Esophagus muscularis mucosa (tissue), 4 donors: ENCODE data around the gene YY1. TPM values are rescaled to one million over a fixed set of nuclear protein-coding genes. Genes with fewer than 3 reads are reported as not detected.

Source experiments
- DNase-seq: peaks from one replicate; pipeline ENCODE4 v3.0.0-alpha.2; 2017; ENCODE audit errors: extremely low spot score
- H3K27ac ChIP-seq, 4 donors: fragments of 200-600 bp; sonication (generic); replicated peaks in 1 of 4; 1 replicate in 3 of 4; 2 replicates in 1 of 4; pipeline ENCODE4 v1.5.1; 2016 to 2019; ENCODE audit warnings: mild to moderate bottlenecking in 1 of 4
- H3K27me3 ChIP-seq, 4 donors: fragments of 200-600 bp; sonication (generic); one replicate each; pipeline versions ENCODE4 v1.5.1 to v1.6.0; 2016 to 2019
- H3K36me3 ChIP-seq, 4 donors: fragments of 200-600 bp; sonication (generic); one replicate each; pipeline ENCODE4 v1.5.1; 2016 to 2019
- H3K4me1 ChIP-seq, 4 donors: fragments of 200-600 bp; sonication (generic); one replicate each; pipeline ENCODE4 v1.5.1; 2016 to 2019
- H3K4me3 ChIP-seq, 4 donors: fragments of 200-600 bp; sonication (generic); 1 replicate in 2 of 4; 2 replicates in 2 of 4; pipeline ENCODE4 v1.5.1; 2016 to 2019; ENCODE audit warnings: mild to moderate bottlenecking in 4 of 4, moderate library complexity in 1 of 4
- H3K9me3 ChIP-seq, 4 donors: fragments of 200-600 bp; sonication (generic); 1 replicate in 3 of 4; 2 replicates in 1 of 4; pipeline ENCODE4 v1.5.1; 2016 to 2019
- EP300 ChIP-seq: sonication (generic); formaldehyde crosslinking; IDR thresholded peaks from one replicate; pipeline ENCODE4 v1.6.1; 2017; ENCODE audit warnings: antibody characterized with exemption
- POLR2A ChIP-seq: fragments of 450-650 bp; IDR thresholded peaks from one replicate; pipeline ENCODE4 v1.6.1; 2017; ENCODE audit warnings: antibody characterized with exemption, moderate library complexity, mild to moderate bottlenecking, low read depth
- POLR2AphosphoS5 ChIP-seq, 2 donors: sonication (generic); formaldehyde crosslinking; IDR thresholded peaks; one replicate each; pipeline ENCODE4 v1.6.1; 2017; ENCODE audit warnings: antibody characterized with exemption in 2 of 2
- WGBS: methylation state at CpG from one replicate; pipeline ENCODE4 v1.1.5; 2018; 5-methylcytosine and 5-hydroxymethylcytosine counted together
- intact Hi-C: fragments of 100-400 bp; cut with DNase I; formaldehyde crosslinking; loops from one replicate; pipeline ENCODE4 v1.15.1; 2023
- total RNA-seq, 4 donors: library from RNA; depleted of rRNA; stranded (reverse); fragments of >200 nt; gene quantifications; one replicate each; pipeline versions ENCODE4 v1.1.0 to v1.2.1, GENCODE V29; 2016
- TF ChIP-seq, protein P1 (sequence below), 3 experiments: fragments of 200-600 bp in 2 of 3; fragments of 450-650 bp in 1 of 3; sonication (generic) in 2 of 3; IDR thresholded peaks; one replicate each; pipeline ENCODE4 v1.5.1; 2017 to 2019; ENCODE audit warnings: antibody characterized with exemption in 3 of 3, mild to moderate bottlenecking in 2 of 3, moderate library complexity in 1 of 3

The YY1 gene
- total RNA-seq, 4 donors from 2014 or later = 54.8 to 83.4 (median 62.7) TPM

DNA sequence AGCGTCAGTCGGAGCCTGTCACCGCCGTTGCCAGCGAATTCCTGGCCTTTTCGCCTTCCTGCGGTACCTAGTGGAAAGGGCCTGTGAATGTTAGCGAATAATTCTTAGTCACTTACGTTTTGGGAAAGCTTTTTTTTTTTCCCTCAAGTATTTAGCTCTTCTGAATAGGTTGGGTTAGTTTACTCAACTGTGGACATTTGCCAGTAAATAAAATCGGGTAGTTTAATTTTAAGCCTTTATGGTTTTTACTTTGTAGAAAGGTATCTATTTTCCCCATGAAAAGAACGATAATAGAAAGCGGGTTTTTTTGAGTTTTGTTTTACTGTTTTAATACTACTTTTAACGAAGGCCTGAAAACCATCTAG lies 1.7 kb downstream of the YY1 start:
- Histone ChIP-seq H3K27ac (peak overlapping the region; percentile 99 to 100 (median 100)), H3K9me3 (no peaks in the 10 kb centered on the region), H3K4me1 (peaks cover 55 to 69% (median 68%) of the 10 kb centered on the region in 4 donors), H3K36me3 (no peaks in the 10 kb centered on the region), H3K27me3 (no peaks in the 10 kb centered on the region), H3K4me3 (peak overlapping the region; percentile 77 to 100 (median 92))
- intact Hi-C loops = loop anchor here (5.0 kb wide), 1 partner anchor 47 kb away; no protein-coding TSS in a partner anchor
- TF ChIP-seq POLR2A = no peak
- TF ChIP-seq EP300 = no peak
- 1% methylated on average over 13 of the region's 13 CpGs for WGBS
- DNase-seq = no peak

DNA sequence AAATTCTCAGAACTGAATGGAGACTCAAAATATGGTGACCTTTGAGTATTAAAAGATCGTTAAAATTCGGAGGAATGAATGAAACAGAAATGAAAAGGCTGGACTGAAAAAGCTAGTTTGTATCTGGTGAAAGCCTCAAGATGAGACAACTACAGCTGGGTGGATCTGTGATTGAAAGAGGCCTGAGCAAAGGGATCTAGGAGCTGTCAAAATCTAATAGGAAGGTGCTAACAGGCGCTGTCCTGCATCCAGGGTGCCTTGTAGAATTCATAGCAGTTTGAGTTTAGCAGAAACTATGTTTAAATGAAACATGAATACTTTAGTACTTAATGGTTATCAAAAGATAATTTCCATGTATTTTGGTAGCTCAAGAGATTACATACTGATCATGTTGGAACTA lies 2.3 kb downstream of the YY1 start:
- WGBS = 31% methylated on average over 3 of the region's 3 CpGs
- Histone ChIP-seq H3K27me3 (no peaks in the 10 kb centered on the region), H3K4me1 (peaks cover 56 to 69% (median 68%) of the 10 kb centered on the region in 4 donors), H3K36me3 (no peaks in the 10 kb centered on the region), H3K4me3 (peak overlapping the region; percentile 77 to 100 (median 92)), H3K27ac (peak overlapping the region; percentile 99 to 100 (median 100)), H3K9me3 (no peaks in the 10 kb centered on the region)
- intact Hi-C loops = loop anchor here (5.0 kb wide), 1 partner anchor 46 kb away; no protein-coding TSS in a partner anchor
- TF ChIP-seq, protein P1, sequence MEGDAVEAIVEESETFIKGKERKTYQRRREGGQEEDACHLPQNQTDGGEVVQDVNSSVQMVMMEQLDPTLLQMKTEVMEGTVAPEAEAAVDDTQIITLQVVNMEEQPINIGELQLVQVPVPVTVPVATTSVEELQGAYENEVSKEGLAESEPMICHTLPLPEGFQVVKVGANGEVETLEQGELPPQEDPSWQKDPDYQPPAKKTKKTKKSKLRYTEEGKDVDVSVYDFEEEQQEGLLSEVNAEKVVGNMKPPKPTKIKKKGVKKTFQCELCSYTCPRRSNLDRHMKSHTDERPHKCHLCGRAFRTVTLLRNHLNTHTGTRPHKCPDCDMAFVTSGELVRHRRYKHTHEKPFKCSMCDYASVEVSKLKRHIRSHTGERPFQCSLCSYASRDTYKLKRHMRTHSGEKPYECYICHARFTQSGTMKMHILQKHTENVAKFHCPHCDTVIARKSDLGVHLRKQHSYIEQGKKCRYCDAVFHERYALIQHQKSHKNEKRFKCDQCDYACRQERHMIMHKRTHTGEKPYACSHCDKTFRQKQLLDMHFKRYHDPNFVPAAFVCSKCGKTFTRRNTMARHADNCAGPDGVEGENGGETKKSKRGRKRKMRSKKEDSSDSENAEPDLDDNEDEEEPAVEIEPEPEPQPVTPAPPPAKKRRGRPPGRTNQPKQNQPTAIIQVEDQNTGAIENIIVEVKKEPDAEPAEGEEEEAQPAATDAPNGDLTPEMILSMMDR (IDR thresholded peaks at IDR 0.05) = no peak
- no peak for TF ChIP-seq POLR2AphosphoS5 (IDR thresholded peaks at IDR 0.05)
- TF ChIP-seq POLR2A = no peak
- TF ChIP-seq EP300 = no peak
- DNase-seq = no peak

DNA sequence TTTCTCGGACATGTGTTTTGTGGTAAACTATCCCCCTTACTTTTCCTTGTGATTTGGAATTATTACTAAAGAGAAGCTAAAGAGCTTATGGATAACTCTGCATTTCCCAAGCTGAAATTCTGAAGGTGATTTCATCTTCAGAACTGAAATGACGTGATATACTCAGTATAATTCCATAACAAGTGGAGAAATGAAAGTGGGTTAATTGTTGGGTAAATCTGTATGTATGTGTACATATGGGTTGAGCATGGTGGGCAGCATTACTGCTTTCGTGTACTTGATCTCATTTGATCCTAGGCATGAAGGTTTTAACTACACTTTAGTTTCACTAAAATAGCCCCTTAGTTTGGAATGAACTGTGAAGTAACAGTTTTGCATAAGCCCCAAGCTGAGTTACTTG lies 4.1 kb downstream of the YY1 start:
- Histone ChIP-seq H3K4me1 (peaks cover 61 to 72% (median 70%) of the 10 kb centered on the region in 4 donors), H3K27ac (peak overlapping the region; percentile 99 to 100 (median 100))
- WGBS = 73% methylated on average over 3 of the region's 3 CpGs

DNA sequence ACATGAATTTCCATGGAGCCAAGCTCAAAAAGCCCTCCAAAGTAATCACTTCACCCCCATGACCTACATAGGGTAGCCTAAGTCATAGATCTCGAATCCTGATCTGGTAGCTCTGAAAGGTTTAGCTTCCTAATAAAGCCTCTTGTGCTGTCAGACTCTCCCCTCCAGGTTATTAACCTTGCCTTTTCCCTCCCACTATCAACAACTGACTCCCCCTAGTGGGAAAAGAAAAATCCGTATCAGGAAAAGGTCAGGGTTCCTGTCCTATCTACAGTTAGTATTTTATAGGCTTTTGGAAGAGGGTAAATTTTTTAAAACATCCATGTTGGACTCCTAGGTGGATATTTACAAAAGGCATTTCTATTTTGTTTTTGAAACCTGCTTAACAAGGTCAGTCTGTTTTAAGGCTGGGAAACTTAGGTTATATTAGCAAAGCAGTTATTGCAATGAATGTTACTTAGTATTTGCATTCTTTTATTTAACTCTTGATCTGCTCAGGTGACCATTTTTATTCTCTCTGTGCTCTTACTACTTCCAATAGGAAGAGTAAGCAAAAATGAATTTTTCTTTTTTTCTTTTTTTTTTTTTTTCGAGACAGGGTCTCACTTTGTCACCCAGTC lies 8.0 kb downstream of the YY1 start:
- DNase-seq = no peak
- Histone ChIP-seq H3K36me3 (no peaks in the 10 kb centered on the region), H3K27ac (peak overlapping the region in 3 of 4 donors; percentile 14 to 22 (median 18)), H3K4me1 (peaks cover 67 to 98% (median 88%) of the 10 kb centered on the region in 4 donors), H3K9me3 (no peaks in the 10 kb centered on the region), H3K4me3 (no peak overlapping the region), H3K27me3 (no peaks in the 10 kb centered on the region)
- TF ChIP-seq POLR2A (no peak), POLR2AphosphoS5 (IDR thresholded peaks at IDR 0.05) (no peak), EP300 (no peak)
- TF ChIP-seq, protein P1 (IDR thresholded peaks at IDR 0.05) = peak; percentile 50 to 63 (median 52)
- intact Hi-C loops = no loop called here
- 23% methylated on average over 3 of the region's 3 CpGs for WGBS

More for the DNA sequence above, 4.1 kb downstream of the YY1 start:
- no peak for DNase-seq
- H3K27me3 ChIP-seq = no peaks in the 10 kb centered on the region
- no peak for TF ChIP-seq EP300
- TF ChIP-seq POLR2AphosphoS5 (IDR thresholded peaks at IDR 0.05) = no peak
- TF ChIP-seq, protein P1 (IDR thresholded peaks at IDR 0.05) = no peak
- TF ChIP-seq POLR2A = no peak
- intact Hi-C loops = loop anchor here (5.0 kb wide), 1 partner anchor 44 kb away; no protein-coding TSS in a partner anchor
- H3K9me3 ChIP-seq = no peaks in the 10 kb centered on the region
- no peaks in the 10 kb centered on the region for H3K36me3 ChIP-seq
- H3K4me3 ChIP-seq = no peak overlapping the region

DNA sequence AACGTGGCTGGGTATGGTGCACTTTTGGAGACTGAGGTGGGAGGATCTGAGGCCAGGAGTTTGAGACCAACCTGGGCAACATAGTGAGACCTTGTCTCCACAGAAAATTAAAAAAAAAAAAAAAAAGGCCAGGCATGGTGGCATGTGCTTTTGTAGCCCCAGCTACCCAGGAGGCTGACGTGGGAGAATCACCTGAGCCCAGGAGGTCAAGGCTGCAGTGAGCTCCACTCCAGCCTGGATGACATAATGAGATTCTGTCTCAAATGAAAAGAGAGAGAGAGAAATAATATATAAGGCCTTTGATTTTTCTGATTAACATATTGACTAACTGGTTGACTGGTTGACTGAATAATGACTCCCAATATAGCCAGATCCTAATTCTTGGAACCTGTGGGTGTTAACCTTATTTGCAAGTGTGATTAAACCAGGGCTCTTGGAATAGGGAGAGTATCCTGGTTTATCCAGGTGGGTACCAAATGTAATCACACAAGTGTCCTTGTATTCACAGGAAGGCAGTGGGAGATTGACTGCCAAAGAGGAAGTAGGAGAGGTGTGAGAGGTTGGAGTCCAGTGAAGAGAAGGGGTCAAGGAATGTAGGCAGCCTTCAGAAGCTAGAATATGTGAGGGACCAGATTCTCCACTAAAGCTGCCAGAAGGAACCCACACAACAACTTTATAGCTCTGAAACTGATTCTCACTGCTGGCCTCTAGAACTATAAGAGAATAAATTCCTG lies 12.0 kb downstream of the YY1 start:
- no peak for TF ChIP-seq POLR2AphosphoS5 (IDR thresholded peaks at IDR 0.05)
- TF ChIP-seq EP300 = no peak
- TF ChIP-seq, protein P1 (IDR thresholded peaks at IDR 0.05) = no peak
- no peak for TF ChIP-seq POLR2A
- no peak for DNase-seq
- Histone ChIP-seq H3K36me3 (no peaks in the 10 kb centered on the region), H3K4me1 (peaks cover 46 to 85% (median 80%) of the 10 kb centered on the region in 4 donors), H3K27ac (no peak overlapping the region), H3K27me3 (no peaks in the 10 kb centered on the region), H3K4me3 (no peak overlapping the region), H3K9me3 (no peaks in the 10 kb centered on the region)
- intact Hi-C loops = no loop called here
- WGBS = 83% methylated on average over 2 of the region's 2 CpGs
